ENCODE data around the gene ANKHD1. TPM values are rescaled to one million over a fixed set of nuclear protein-coding genes. Genes with fewer than 3 reads are reported as not detected.
"Not testable (repeated sequence)": the region's sequence is repeated elsewhere in the genome, so short reads cannot be mapped to it uniquely, and the experiment has no call there.

ANKHD1 gene
- total RNA-seq, 2 donors from 2014 or later = 114 to 131 TPM

DNA sequence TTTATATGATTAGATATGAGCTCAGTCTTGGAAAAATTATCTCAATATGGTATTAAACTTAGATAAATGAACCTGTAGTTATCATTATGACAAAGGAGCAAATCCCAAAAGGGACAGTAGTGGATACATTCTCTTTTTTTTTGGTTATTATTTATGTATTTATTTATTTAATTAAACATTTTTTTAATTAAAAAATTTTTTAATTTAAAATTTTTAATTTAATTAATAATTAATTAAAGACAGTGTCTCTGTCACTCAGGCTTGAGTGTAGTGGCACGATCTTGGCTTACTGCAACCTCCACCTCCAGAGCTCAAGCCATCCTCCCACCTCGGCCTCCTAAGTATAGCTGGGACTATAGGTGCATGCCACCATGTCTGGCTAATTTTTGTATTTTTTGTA, 15.6 kb downstream of the ANKHD1 start:
- ATAC-seq (no peak), DNase-seq (no peak)
- Histone ChIP-seq H3K36me3 (replicated peaks in 1 of 2; ENCODE audit: insufficient read depth in 1 of 2, low read depth in 2 of 2) (no peaks in the 10 kb centered on the region), H3K9me3 (no peaks in the 10 kb centered on the region), H3K27me3 (no peaks in the 10 kb centered on the region), H3K4me3 (no peak overlapping the region), H3K27ac (no peak overlapping the region), H3K4me1 (peaks cover 50% of the 10 kb centered on the region)
- WGBS, 2 donors = 89 to 92% methylated on average over 2 of the region's 2 CpGs
- TF ChIP-seq POLR2A (IDR thresholded peaks at IDR 0.05) = no peak
- TF ChIP-seq, protein P1, sequence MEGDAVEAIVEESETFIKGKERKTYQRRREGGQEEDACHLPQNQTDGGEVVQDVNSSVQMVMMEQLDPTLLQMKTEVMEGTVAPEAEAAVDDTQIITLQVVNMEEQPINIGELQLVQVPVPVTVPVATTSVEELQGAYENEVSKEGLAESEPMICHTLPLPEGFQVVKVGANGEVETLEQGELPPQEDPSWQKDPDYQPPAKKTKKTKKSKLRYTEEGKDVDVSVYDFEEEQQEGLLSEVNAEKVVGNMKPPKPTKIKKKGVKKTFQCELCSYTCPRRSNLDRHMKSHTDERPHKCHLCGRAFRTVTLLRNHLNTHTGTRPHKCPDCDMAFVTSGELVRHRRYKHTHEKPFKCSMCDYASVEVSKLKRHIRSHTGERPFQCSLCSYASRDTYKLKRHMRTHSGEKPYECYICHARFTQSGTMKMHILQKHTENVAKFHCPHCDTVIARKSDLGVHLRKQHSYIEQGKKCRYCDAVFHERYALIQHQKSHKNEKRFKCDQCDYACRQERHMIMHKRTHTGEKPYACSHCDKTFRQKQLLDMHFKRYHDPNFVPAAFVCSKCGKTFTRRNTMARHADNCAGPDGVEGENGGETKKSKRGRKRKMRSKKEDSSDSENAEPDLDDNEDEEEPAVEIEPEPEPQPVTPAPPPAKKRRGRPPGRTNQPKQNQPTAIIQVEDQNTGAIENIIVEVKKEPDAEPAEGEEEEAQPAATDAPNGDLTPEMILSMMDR (IDR thresholded peaks at IDR 0.05) = no peak
- intact Hi-C loops (cut with DNase I) = no loop called here

DNA sequence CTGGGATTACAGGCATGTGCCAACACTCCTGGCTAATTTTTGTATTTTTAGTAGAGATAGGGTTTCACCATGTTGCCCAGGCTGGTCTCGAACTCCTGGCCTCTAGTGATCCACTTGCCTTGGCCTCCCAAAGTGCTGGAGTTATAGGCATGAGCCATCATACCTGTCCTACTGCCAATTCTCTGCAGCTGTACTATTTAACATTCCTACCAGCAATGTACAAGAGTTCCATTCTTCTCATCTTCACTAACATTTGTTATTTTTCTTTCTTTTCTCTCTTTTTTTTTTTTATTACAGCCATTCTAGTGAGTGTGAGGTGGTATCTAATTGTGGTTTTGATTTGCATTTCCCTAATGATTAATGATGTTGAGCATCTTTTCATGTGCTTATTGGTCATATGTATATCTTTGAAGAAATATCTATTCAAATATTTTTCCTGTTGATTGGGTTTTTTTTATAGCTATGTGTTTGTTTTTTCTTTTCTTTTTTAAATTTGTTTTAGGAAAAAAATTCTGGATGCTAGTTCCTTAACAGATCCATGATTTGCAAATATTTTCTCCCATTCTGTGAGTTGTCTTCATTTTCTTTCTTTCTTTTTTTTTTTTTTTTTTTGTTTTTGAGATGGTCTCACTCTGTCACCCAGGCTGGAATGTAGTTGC, 17.4 kb downstream of the ANKHD1 start:
- intact Hi-C loops (cut with DNase I) = no loop called here
- no peak for DNase-seq

DNA sequence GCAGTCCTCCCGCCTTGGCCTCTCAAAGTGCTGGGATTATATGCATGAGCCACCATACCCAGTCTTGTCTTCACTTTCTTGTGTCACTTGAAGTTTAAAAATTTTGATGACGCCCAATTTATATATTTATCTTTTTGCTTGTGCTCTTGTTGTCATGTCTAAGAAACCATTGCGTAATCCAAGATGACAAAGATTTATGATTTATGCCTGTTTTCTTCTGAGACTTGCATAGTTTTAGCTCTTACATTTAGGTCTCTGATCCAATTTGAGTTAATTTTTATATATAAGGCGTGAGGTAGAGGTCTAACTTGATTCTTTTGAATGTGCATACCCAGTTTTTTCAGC, 18.6 kb downstream of the ANKHD1 start:
- ATAC-seq = no peak
- 92% methylated on average over 4 of the region's 4 CpGs for WGBS, 2 donors

More for the DNA sequence above, 17.4 kb downstream of the ANKHD1 start:
- H3K4me3 ChIP-seq = no peak overlapping the region
- WGBS, 2 donors = 94 to 100% methylated on average over 1 of the region's 1 CpG
- ATAC-seq = no peak
- no peaks in the 10 kb centered on the region for H3K36me3 ChIP-seq (replicated peaks in 1 of 2; ENCODE audit: insufficient read depth in 1 of 2, low read depth in 2 of 2)
- H3K9me3 ChIP-seq = no peaks in the 10 kb centered on the region
- TF ChIP-seq POLR2A (IDR thresholded peaks at IDR 0.05) = no peak
- TF ChIP-seq, protein P1 (IDR thresholded peaks at IDR 0.05) = no peak
- no peak overlapping the region for H3K27ac ChIP-seq
- peaks cover 41% of the 10 kb centered on the region for H3K4me1 ChIP-seq
- no peaks in the 10 kb centered on the region for H3K27me3 ChIP-seq

DNA sequence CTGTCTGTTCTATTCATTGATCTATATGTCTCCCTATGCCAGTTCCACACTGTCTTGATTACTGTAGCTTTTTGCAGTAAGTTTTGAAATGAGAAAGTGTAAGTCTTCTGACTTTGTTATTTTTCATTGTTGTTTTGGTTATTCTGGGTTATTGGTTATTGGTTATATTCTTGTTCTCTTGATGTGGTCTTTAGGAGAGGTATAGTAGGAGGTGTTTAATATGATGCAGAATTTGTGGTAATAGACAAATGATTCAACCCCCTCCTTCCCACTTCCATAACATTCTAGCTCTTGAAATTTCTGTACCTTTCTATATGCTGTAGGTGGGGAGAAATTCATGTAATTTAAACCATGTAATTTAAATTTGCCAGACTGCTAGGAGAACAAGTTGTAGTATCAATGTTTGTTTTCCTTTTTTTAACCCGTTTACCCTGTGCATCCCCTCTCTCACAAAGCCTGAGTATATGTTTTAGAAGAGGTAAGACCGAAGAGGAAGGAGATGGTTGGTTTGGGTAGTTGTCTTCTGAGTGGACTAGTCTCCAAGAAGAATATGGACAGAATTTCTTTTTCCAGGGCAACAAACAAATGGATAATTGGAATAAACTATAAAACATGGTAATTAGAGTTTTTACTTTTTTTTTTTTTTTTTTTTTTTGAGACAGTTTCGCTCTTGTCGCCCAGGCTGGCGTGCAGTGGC, 19.2 kb downstream of the ANKHD1 start:
- DNase-seq (no peak), ATAC-seq (no peak)
- no peaks in the 10 kb centered on the region for H3K9me3 ChIP-seq
- H3K27ac ChIP-seq = no peak overlapping the region
- H3K27me3 ChIP-seq = no peaks in the 10 kb centered on the region
- no peaks in the 10 kb centered on the region for H3K36me3 ChIP-seq (replicated peaks in 1 of 2; ENCODE audit: insufficient read depth in 1 of 2, low read depth in 2 of 2)
- H3K4me1 ChIP-seq = peaks cover 40% of the 10 kb centered on the region
- H3K4me3 ChIP-seq = no peak overlapping the region
- TF ChIP-seq POLR2A (IDR thresholded peaks at IDR 0.05) = no peak
- TF ChIP-seq, protein P1 (IDR thresholded peaks at IDR 0.05) = no peak
- intact Hi-C loops (cut with DNase I) = no loop called here
- WGBS, 2 donors = 79 to 81% methylated on average over 5 of the region's 5 CpGs

More for the DNA sequence above, 18.6 kb downstream of the ANKHD1 start:
- no peak for DNase-seq
- peaks cover 38% of the 10 kb centered on the region for H3K4me1 ChIP-seq
- no peaks in the 10 kb centered on the region for H3K9me3 ChIP-seq
- intact Hi-C loops (cut with DNase I) = no loop called here
- no peak overlapping the region for H3K27ac ChIP-seq
- H3K27me3 ChIP-seq = no peaks in the 10 kb centered on the region
- H3K4me3 ChIP-seq = no peak overlapping the region
- TF ChIP-seq, protein P1 (IDR thresholded peaks at IDR 0.05) = no peak
- no peak for TF ChIP-seq POLR2A (IDR thresholded peaks at IDR 0.05)
- H3K36me3 ChIP-seq (replicated peaks in 1 of 2; ENCODE audit: insufficient read depth in 1 of 2, low read depth in 2 of 2) = no peaks in the 10 kb centered on the region

DNA sequence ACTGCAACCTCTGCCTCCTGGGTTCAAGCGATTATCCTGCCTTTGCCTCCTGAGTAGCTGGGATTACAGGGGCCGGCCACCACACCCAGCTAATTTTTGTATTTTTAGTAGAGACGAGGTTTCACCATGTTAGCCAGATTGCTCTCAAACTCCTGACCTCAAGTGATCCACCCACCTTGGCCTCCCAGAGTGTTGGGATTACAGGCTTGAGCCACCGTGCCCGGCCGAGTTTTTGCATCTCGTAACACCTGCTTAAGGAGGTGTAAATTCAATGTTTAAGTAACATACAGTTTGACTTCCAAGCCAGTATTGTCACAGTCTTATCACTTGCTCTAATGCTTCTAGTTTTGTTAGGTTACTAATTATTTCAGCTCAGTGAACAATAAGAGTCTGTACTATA, 19.7 kb downstream of the ANKHD1 start:
- H3K27me3 ChIP-seq; intact Hi-C loops (cut with DNase I); H3K27ac ChIP-seq; H3K4me3 ChIP-seq; DNase-seq; ATAC-seq; H3K36me3 ChIP-seq (replicated peaks in 1 of 2; ENCODE audit: insufficient read depth in 1 of 2, low read depth in 2 of 2); H3K9me3 ChIP-seq: not testable (repeated sequence)
- H3K4me1 ChIP-seq = peaks cover 40% of the 10 kb centered on the region
- whole genome bisulfite sequencing, 2 donors = 52 to 62% methylated on average over 7 of the region's 7 CpGs
